Measurements from ENCODE around the gene IER5L. TPM values are rescaled to one million over a fixed set of nuclear protein-coding genes. Genes with fewer than 3 reads are reported as not detected.
"Not testable (repeated sequence)": the region's sequence is repeated elsewhere in the genome, so short reads cannot be mapped to it uniquely, and the experiment has no call there.

The IER5L gene
- total RNA-seq, 4 donors from 2014 or later = 2.3 to 2.9 (median 2.6) TPM

DNA sequence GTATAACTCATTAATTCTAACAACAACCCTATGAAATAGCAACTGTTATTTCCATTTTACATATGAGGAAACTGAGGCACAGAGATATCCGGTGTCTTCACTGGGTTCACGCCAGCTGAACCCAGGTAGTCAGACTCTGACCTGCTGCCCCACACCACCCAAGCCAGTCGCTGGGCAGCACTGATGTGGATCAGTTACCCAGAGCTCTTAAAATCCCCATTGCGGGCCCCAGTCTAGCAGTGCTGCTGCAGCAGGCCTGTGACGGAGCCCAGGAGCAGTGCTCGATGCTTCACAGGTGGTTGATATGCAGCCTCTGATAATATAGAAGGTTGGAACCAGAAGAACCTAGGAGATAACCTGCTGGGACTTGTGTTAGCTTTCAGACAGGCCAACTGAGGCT lies 42.6 kb downstream of the IER5L start:
- no peaks in the 10 kb centered on the region for H3K27me3 ChIP-seq
- peaks cover 0 to 63% (median 0%) of the 10 kb centered on the region in 3 donors for H3K36me3 ChIP-seq
- H3K4me1 ChIP-seq = peaks cover 0 to 29% (median 7%) of the 10 kb centered on the region in 4 donors
- no peak for DNase-seq
- H3K9me3 ChIP-seq = no peaks in the 10 kb centered on the region
- TF ChIP-seq POLR2A (IDR thresholded peaks at IDR 0.05) = no peak
- TF ChIP-seq, protein P1, sequence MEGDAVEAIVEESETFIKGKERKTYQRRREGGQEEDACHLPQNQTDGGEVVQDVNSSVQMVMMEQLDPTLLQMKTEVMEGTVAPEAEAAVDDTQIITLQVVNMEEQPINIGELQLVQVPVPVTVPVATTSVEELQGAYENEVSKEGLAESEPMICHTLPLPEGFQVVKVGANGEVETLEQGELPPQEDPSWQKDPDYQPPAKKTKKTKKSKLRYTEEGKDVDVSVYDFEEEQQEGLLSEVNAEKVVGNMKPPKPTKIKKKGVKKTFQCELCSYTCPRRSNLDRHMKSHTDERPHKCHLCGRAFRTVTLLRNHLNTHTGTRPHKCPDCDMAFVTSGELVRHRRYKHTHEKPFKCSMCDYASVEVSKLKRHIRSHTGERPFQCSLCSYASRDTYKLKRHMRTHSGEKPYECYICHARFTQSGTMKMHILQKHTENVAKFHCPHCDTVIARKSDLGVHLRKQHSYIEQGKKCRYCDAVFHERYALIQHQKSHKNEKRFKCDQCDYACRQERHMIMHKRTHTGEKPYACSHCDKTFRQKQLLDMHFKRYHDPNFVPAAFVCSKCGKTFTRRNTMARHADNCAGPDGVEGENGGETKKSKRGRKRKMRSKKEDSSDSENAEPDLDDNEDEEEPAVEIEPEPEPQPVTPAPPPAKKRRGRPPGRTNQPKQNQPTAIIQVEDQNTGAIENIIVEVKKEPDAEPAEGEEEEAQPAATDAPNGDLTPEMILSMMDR (IDR thresholded peaks at IDR 0.05) = no peak
- no peak overlapping the region for H3K4me3 ChIP-seq
- H3K27ac ChIP-seq = no peak overlapping the region

GRCh38 chr9:129133082-129133481 lies 45.0 kb downstream of the IER5L start:
- H3K27ac ChIP-seq = no peak overlapping the region
- H3K9me3 ChIP-seq = no peaks in the 10 kb centered on the region
- H3K36me3 ChIP-seq = peaks cover 0 to 82% (median 0%) of the 10 kb centered on the region in 3 donors
- H3K4me1 ChIP-seq = peaks cover 0 to 9% (median 0%) of the 10 kb centered on the region in 4 donors
- no peak for DNase-seq
- H3K4me3 ChIP-seq = no peak overlapping the region
- TF ChIP-seq, protein P1 (IDR thresholded peaks at IDR 0.05) = no peak
- no peak for TF ChIP-seq POLR2A (IDR thresholded peaks at IDR 0.05)
- H3K27me3 ChIP-seq = no peaks in the 10 kb centered on the region

DNA sequence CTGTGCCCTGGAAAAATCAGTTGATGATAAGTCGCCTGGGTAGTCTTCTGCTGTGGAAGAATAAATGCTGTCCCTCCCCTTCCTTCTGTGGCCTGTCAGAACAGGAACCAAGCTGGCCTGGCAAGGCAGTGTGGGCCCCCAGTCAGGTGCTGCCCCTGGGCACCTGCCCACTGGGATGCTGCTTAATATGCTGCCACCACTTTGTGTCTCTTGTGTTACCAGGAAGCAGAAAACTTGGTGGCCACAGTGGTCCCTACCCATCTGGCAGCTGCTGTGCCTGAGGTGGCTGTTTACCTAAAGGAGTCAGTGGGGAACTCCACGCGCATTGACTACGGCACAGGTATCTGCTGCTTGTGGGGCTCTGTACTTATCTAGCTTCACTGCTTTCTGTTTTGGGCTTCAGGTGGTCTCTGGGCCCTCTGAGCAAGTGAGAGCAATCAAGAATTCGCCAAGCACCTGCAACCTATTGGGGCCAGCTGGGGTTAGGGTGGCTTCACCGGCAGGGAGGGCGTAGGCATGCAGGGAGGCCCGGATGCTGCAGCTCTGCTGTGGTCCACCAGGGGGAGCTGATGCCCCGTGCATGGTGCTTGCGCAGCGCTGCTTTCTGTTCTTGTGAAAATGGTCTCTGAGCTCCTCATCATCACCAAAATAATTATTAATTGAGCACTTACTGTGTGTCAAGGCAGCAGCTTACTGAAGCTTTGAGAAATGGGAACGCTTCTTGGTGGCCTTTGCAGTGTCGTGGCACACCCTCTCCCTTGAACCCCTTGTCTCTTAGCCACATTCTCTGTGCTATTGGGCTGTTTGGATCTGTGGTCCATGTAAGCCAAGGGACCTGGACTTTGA lies 46.5 kb downstream of the IER5L start:
- DNase-seq = peak; percentile 76 to 90 (median 83)
- Histone ChIP-seq H3K27ac (no peak overlapping the region), H3K9me3 (no peaks in the 10 kb centered on the region), H3K4me3 (no peak overlapping the region), H3K4me1 (no peaks in the 10 kb centered on the region), H3K36me3 (peaks cover 0 to 82% (median 0%) of the 10 kb centered on the region in 3 donors), H3K27me3 (no peaks in the 10 kb centered on the region)
- TF ChIP-seq POLR2A (IDR thresholded peaks at IDR 0.05) = no peak
- TF ChIP-seq, protein P1 (IDR thresholded peaks at IDR 0.05) = peak; percentile 92 to 98 (median 94)

- H3K9me3 ChIP-seq = no peaks in the 10 kb centered on the region
- no peak overlapping the region for H3K4me3 ChIP-seq
- H3K36me3 ChIP-seq = peaks cover 0 to 75% (median 0%) of the 10 kb centered on the region in 3 donors
- DNase-seq = no peak
- TF ChIP-seq POLR2A (IDR thresholded peaks at IDR 0.05) = no peak
- TF ChIP-seq, protein P1 (IDR thresholded peaks at IDR 0.05) = no peak
- H3K27me3 ChIP-seq = no peaks in the 10 kb centered on the region
- H3K27ac ChIP-seq = no peak overlapping the region
- H3K4me1 ChIP-seq = no peaks in the 10 kb centered on the region
Measured at GRCh38 chr9:129130791-129131190, 47.3 kb downstream of the IER5L start.

GRCh38 chr9:129130271-129130670 lies 47.8 kb downstream of the IER5L start:
- not testable (repeated sequence) for DNase-seq, H3K4me1 ChIP-seq
- H3K36me3 ChIP-seq = peaks cover 0 to 75% (median 0%) of the 10 kb centered on the region in 3 donors

DNA sequence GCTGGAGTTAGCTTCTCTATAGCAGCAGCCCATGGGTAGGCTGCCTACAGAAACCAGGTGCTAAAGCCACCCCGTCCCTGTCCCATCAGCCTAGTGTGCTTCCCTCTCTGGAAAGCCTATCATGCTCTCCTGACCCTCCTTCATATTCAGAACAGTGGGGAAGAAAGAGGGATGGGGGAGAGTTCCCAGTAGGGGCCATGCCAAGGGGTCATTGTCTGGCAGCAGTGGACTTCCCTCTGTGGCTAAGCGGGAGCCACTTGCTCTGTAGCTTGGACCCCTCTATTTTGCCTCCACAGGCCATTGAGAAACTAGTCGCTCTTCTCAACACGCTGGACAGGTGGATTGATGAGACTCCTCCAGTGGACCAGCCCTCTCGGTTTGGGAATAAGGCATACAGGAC lies 49.4 kb downstream of the IER5L start:
- Histone ChIP-seq H3K4me3 (no peak overlapping the region), H3K27ac (no peak overlapping the region), H3K27me3 (no peaks in the 10 kb centered on the region), H3K36me3 (peaks cover 0 to 77% (median 0%) of the 10 kb centered on the region in 3 donors), H3K4me1 (no peaks in the 10 kb centered on the region), H3K9me3 (no peaks in the 10 kb centered on the region)
- TF ChIP-seq, protein P1 (IDR thresholded peaks at IDR 0.05) = no peak
- no peak for TF ChIP-seq POLR2A (IDR thresholded peaks at IDR 0.05)
- no peak for DNase-seq

More at GRCh38 chr9:129130271-129130670, 47.8 kb downstream of the IER5L start:
- H3K27ac ChIP-seq, H3K27me3 ChIP-seq, H3K4me3 ChIP-seq, H3K9me3 ChIP-seq: not testable (repeated sequence)
